IPS-NIHi7 (cell line): ENCODE results near the gene CACNA1A.
A peak's percentile ranks its signal among the peaks of the same experiment; 100 is the strongest.
"Not testable (repeated sequence)": the region's sequence is repeated elsewhere in the genome, so short reads cannot be mapped to it uniquely, and the experiment has no call there.

Source experiments
- DNase-seq: peaks from one replicate; pipeline ENCODE4 v3.0.0; 2012; ENCODE audit warnings: mixed read lengths; ENCODE audit errors: extremely low spot score

CACNA1A gene

DNA sequence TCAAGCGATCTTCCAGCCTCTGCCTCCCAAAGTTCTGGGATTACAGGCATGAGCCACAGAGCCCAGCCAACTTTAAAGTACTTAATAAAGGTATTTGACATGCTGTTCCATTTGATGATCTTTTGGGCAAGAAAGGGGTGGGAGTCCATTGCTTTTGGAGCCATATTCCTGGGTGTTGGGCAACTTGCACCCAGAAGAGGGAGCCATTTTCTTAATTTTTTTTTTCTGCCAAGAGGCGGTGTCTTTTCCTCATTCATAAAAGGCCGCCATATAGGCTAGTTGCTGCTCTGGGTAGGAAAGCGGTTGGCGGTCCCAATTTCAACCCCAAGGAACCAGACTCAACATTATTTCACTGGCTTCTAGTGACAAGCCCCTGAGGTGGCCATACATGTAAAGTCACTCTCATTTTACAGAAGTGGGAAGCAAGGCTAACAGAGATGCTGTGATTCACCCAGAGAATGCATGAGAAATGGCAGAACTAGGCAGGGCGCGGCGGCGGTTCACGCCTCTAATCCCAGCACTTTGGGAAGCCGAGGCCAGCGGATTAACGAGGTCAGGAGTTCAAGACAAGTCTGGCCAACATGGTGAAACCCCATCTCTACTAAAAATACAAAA is 139.6 kb downstream of the CACNA1A start:
- DNase-seq = peak; percentile 75

DNA sequence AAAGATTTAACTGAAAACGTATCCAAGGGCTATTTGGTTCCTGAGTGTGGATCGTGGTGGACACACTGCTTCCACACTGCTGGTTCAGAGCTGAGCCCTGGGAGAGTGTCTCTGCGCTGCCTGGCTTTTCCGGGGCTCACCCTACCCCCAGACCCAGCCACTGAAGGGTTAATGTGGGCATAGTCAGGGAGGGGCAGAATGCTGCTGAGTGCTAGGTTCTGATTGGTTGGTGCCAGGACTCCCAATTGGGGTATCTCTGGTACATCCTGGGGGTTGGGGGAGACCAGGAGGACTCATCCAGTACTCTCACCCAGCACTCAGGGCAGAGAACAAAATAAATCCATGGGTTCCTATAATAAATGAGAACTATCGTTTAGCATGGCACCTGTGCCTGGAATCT is 142.3 kb downstream of the CACNA1A start:
- no peak for DNase-seq

DNA sequence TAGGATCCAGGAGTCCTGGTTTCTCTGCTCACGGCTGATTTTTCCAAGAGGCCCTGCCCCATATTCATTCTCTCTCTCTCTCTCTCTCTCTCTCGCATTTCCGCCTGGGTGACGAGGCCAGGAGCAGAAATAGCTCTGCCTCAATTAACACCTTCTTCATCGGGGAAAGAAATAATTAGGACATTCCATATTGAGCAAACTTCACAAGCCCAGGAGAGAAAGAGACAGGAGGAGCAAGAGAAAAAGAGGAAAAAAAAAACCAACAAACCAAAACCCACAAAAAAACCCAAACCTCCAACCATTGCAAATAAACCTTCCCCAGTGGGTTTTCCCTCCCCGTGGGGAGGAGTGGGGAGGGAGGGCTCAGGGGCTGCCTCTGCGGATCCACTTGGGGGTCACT is 143.0 kb downstream of the CACNA1A start:
- no peak for DNase-seq

DNA sequence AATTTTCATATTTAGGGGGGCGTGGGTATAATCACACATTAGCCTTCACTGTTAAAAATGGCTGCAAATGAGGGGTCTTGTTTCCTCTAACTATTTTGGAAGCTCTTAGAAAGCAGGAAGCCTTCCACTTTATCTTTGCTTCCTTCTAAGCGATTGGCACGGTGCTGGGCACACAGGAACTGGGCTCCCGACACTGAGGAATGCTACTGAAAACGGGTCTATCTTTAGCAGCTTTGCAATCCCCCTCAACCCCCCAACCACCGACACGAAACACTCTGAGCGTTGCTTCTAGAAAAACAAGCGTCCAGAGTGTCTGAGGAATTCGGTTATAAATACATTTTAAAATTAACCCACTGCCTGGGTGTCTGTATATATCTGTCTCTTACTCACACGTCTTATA is 143.6 kb downstream of the CACNA1A start:
- DNase-seq = no peak

DNA sequence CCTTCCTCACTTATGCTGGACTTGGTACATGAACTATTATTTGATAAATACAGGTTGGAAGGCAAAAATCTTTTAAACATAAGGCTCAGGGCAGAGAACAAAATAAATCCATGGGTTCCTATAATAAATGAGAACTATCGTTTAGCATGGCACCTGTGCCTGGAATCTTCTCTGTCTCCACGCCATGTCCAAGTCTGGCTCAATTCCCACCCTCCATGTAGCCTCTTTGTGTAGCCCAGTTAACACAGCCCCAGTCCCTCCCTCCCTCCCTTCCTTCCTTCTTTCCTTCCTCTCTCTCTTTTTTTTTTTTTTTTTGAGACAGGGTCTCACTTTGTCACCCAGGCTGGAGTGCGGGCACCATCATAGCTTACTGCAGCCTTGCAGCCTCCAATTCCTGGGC is 144.6 kb downstream of the CACNA1A start:
- DNase-seq = not testable (repeated sequence)

DNA sequence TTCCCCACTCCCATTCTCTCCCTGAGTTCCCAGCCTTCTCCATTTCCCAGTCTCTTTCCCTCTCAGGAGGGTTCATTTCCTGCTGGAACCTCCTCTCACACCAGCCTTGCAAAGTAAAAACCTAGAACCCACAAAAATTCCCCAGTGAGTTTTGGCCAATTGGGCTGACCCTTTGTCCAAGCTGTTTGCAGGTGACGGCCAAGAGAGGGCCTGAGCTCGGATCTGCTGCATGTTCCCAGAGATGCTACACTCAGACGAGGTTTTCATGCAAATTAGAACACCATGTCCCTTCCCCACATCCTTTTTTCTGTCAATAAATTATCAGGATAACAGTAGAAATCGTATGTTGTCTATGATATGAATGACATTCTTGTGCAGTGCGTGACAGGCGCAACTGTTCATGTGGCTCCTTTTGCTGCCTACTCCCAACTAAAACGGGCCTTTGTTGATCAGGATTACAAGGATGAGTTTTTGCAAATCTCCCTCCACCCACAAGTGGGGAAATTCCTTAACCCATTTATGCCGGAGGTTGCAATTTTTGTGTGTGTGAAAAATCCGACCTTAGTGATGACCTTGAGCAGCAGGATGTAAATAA is 149.5 kb downstream of the CACNA1A start:
- no peak for DNase-seq

DNA sequence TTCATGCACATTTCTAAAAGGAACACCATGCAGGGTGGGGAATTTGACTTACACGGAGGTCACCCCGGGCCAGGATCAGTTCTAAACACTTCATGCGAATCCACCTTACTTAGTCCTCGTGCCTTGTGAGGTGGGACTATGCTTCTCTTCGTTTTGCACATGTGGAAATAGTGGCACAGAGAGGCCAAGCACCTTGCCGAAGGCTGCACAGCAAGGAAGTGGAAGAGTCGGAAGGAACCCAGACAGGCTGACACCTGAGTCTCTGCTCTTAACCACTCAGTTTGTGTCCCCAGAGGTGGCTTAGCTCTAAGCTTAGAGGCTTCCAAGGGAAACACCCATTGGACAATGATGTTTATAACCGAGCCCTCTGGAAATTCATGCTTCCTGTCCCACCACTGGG is 150.1 kb downstream of the CACNA1A start:
- DNase-seq = no peak

DNA sequence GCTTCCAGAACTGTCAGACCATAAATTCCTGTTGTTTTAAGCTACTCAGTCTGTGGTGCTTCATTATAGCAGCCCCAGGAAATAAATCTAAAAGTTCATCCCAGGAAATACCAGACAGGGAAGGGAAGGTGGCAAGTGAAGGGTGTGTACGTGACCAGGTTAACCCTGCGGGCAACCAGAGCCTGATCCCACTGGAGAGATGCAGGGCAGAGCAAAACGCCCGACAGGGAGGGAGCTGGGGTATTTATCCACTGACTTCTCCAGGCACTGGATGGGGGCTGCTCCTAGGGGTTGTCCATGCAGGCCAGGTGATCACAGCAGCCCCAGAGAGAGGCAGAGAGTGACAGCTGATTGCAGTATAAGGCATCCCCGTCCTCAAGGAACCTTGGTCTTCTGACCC is 150.9 kb downstream of the CACNA1A start:
- no peak for DNase-seq

DNA sequence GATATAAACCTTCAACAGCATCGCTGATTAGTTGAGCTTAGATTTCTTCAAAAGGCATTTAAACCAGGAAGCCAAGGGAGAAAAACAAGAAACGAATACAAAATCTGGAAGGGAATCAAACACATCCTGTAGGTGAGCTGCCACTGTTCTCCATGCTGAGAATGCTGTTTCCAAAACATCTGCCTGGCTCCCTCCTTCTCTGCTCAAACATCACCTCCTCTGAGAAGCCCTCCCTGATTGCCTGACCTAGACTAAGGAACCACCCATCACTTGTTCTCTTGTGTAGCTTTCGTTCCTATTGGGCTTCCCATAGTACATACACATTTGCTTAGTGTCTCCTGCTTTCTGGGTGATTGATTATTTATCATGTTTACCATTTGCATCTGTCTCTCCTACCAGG is 152.7 kb downstream of the CACNA1A start:
- DNase-seq = no peak

DNA sequence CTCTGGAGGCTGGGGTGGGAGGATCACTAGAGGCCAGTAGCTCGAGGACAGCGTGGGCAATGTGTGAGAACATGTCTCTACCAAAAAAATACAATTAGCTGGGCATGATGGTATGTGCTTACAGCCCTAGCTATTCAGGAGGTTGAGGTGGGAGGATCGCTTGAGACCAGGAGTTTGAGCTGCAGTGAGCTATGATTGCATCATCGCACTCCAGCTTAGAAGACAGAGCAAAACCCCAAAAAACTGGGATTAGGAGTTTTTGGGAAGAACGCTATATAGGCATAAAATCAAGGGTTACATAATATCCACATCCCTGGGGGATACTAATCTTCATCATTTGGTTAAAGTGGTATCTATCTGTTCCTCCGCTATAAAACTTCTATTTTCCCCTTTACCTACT is 155.5 kb downstream of the CACNA1A start:
- DNase-seq = no peak

DNA sequence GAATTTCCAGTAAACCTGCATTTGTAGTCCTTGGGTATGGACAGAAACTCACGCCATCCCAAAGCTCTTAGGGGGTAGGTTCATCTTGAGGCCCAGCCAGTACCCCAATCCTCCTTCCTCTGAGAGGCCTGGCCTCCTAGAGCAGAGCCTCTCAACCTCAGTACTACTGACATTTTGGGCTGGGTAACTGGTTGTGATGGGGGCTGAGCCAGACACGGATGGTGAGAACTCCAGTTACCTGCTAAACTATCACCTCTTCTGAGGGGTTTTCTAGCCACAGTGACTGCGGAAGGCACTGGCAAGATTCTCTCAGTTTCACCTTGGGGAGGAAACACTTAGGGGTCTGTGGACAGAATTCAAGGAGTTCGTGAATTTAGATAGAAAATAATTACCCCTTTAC is 156.2 kb downstream of the CACNA1A start:
- DNase-seq = no peak

DNA sequence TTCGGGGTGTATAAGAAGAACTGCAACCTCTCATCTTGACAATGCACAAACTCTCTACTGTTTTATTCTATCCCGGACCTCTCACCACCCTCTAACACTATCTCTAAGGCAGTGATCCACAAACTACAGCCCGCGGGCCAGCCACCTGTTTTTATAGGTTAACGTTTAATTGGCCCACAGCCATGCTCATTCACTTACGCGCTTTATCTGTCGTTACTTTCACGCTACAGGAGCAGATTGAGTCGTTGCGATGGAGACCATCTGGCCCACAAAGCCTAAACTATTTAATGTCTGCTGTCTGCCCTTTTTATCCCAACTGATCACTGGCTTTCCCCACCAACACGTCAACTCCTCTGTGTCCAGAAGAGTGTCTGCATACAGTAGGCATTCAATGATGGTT is 158.9 kb downstream of the CACNA1A start:
- DNase-seq = no peak

DNA sequence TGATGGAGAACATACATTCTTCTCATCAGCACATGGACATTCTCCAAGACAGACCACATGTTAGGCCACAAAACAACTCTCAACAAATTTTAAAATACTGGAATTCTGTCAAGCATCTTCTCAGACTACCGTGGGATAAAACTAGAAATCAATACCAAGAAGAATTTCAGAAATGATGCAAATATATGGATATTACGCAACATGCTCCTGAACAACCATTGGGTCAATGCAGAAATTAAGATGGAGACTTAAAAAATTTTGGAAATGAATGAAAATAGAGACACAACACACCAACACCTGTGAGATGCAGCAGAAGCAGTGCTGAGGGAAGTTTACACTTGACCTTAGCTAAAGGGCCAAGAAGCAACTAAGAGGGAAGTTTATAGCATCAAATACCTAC is 162.8 kb downstream of the CACNA1A start:
- DNase-seq = no peak

DNA sequence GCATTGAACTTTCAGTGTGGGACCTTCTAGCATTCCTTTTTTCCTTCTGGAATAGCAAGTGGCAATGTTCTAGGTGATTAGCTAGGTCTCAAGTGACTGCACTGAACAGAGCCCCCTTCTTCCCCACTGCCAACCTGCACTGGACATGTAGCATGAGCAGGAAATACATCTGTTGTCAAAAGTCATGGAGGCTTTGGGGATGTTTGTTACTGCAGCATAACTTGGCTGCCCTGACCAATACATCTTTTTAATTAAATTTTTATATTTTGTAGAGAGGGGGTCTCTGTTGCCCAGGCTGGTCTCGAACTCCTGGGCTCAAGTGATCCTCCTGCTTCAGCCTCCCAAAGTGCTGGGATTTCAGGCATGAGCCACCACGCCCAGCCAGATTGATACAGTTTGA is 163.6 kb downstream of the CACNA1A start:
- no peak for DNase-seq

DNA sequence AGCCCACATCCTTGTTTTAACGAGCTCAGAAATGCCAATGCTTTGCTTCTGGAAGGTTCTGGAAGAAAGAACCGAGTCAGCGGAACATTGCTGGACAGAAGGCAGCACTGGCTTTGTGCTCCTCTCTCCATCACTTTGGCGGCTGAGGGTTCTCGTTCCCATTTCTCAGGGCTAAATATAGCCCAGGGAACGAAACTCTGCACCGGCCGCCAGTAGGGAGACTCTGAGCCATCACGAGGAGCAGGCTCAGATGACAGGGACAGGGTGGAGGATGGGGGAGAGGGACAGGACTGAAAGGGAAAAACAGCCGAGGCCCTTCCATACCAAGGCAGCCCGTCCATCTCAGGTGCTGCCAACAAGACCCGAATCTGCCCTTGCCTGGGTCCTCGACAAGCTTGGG is 166.4 kb downstream of the CACNA1A start:
- DNase-seq = no peak

DNA sequence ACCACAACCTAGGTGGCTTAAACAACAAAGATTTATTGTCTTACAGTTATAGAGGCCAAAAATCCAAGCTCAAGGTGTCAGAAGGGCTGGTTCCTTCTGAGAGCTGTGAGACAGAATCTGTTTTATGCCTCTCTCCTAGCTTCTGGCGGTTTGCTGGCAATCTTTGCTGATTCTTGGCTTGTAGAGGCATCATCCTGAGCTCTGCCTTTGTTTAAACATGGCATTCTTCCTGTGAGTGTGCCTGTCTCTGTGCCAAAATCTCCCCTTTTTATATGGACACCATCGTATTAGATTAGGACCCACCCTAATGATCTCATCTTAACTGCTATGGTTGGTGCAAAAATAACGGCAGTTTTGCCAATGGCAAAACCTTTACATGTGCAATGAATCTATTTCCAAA is 169.1 kb downstream of the CACNA1A start:
- DNase-seq = no peak

DNA sequence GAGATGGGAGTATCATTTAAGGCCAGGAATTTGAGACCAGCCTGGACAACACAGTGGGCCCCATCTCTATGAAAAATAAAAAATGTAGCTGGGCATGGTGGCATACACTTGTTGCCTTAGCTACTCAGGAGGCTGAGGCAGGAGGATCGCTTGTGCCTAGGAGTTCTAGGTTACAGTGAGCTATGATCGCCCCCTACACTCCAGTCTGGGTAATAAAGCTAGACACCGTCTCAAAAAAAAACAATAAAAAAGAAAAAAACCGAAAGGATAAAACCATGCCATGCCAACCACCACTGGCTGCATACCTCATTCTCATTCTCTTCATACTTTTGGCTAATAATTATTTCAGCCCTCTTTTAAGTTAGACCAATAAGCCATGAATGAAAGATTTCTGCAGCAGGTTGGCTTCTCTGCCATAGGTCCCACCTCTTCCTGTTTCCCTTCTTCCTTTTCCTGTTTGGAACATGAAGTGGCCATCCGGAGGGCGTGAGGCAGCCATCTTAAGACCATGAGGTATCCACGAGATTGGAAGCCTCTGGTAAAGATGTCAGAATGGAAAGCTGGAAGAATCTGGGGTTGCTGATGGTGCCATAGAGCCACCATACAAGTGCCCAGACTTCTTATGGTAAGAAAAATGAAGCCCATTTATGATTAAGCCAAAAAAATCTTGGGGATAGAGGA is 171.3 kb downstream of the CACNA1A start:
- no peak for DNase-seq

DNA sequence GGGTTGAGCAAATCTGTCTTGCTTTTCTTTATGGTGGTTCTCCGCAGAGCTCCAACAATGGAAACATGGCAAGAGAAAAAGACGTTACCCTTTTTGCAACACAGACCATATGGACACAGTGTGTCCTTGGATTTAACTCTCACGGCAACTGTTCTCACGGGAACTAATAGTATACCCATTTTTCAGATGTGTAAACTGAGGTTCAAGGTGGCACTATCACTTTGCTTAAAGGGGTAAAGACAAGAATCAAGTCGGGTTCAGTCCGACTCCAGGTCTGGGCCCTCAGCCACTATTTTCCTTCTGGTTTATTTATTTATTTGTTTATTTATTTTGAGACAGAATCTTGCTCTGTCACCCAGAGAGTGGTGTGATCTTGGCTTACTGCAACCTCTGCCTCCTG is 176.0 kb downstream of the CACNA1A start:
- DNase-seq = no peak

DNA sequence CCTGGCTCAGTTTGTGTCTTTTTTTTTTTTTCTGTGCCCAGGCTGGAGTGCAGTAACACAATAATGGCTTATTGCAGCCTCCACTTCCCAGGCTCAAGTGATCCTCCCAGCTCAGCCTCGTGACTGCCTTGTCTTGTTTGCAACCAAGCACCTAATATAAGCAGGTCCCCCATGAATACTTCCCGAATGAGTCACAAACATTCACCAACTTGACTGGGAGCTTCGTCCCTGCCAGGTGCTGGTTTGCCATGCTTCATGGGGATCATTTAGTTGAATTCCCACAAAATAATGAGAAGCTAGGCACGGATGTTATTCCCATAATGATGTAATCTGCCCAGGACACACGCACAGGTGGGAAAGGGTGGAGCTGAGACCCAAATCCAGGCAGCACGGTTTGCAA is 176.5 kb downstream of the CACNA1A start:
- DNase-seq = no peak

DNA sequence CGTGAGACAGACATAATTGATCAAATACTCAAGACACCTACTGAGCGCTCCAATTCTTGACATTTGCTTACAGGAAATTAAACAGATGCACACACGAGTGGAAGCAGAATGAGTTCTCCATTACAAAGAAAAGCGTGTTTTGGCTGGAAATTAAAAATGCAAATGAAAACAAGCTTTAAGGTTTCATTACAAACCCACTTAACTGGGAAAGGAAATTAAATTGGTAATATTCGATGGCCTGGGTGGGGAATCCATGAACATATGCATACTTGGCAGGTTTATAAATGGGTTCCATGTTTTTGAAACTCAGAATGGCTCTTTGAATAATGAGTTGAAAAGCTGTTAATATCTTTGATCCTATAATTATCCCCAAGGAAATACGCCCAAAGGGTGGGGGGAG is 178.0 kb downstream of the CACNA1A start:
- no peak for DNase-seq

DNA sequence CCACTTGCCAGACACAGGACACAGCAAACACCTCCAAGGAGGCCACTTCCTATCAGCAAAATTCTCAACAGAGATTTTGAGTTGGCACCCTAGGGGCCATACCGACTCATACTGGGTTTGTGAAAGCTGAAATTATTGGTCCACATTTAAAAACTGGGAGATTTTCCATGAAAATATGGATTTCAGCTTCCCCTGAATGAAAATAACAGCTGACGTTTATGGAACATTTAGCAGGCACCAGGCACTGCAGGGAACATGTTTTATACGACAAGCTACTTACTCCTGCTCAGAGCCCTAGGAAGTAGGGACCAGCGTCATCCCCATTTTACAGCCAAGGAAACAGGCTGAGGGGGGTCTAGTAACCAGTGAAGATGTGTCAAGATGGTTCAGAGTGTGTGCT is 186.8 kb downstream of the CACNA1A start:
- DNase-seq = no peak

DNA sequence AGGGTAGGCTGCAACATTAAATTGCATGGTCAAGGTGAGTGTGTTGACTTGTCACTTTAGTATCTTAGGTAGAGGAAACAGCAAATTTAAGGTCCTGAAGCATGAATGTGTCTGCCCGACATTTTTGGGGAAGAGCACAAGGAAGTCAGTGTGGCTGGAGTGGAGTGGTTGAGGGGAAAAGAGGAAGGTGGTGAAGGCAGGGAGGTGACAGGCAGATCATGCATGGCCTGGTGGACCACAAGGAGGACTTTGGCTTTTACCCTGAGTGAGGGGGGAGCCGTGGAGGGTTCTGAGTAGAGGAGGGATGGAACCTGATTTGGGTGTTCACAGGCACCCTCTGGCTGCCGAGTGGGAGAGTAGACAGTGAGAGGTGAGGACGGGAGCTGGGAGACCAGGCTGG is 188.1 kb downstream of the CACNA1A start:
- DNase-seq = no peak

DNA sequence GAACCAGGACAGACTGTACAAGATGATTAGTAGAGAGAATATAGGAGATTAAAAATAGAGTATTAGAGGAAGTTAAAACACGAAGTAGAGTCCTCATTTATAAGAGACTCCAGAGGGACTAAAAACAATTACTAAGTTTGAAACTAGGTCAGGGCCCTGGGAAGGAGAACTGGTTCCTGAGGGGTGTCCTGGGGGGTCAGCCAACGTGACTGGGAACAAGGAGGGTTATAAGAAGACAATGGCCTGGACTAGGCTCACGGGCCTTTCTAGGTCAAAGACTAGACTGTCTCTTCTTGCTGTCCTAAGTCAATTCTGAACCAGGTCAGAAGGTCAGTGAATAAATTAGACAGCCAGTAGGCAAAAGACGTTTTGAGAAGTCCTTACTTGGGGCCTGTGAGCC is 190.8 kb downstream of the CACNA1A start:
- no peak for DNase-seq

DNA sequence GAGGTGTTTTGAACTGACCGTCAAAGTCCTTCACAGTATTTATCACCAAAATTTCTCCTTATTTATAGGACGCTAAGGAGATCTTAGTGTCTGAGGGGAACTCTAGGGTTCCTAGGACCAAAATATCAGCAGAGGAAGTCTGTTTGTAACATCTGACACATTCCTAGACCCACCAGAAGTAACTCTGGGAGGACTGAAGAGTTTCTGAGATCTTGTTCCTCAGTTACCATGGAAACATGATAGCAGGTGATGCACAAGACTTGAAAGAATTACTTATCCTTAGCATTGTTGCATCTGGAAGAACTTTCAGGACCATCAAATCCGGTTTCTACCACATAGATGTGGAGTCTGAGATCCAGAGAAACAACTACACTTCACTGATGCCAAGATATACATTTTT is 191.5 kb downstream of the CACNA1A start:
- DNase-seq = no peak
